ENCODE results near the gene UNC5A. TPM values are rescaled to one million over a fixed set of nuclear protein-coding genes. Genes with fewer than 3 reads are reported as not detected.

Gene UNC5A
- total RNA-seq, 4 donors from 2014 or later: not detected

DNA sequence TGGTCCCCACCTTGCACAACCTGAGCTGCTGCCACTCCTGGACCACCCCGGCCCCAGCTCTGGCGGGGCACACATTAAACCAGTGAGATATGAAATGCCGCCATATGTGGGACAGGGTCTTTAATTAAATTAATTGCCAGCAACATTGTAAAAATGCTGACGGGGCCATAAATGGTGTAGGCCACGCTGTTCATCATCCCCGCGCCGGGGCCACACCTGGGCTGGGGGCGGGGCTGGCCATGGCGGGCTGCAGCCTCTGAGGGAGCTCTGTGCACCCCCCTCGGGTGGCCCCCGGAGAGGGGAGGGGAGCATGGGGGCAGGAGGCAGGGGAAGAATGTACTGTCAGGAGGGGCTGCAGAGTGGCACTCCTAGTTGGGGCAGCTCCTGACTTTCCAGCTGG lies 41.0 kb downstream of the UNC5A start:
- TF ChIP-seq EP300 (IDR thresholded peaks at IDR 0.05) (no peak), POLR2AphosphoS5 (IDR thresholded peaks at IDR 0.05) (no peak), POLR2A (IDR thresholded peaks at IDR 0.05) (no peak)
- TF ChIP-seq, protein P1, sequence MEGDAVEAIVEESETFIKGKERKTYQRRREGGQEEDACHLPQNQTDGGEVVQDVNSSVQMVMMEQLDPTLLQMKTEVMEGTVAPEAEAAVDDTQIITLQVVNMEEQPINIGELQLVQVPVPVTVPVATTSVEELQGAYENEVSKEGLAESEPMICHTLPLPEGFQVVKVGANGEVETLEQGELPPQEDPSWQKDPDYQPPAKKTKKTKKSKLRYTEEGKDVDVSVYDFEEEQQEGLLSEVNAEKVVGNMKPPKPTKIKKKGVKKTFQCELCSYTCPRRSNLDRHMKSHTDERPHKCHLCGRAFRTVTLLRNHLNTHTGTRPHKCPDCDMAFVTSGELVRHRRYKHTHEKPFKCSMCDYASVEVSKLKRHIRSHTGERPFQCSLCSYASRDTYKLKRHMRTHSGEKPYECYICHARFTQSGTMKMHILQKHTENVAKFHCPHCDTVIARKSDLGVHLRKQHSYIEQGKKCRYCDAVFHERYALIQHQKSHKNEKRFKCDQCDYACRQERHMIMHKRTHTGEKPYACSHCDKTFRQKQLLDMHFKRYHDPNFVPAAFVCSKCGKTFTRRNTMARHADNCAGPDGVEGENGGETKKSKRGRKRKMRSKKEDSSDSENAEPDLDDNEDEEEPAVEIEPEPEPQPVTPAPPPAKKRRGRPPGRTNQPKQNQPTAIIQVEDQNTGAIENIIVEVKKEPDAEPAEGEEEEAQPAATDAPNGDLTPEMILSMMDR (IDR thresholded peaks at IDR 0.05): no peak
- Histone ChIP-seq H3K27ac (no peak overlapping the region), H3K9me3 (no peaks in the 10 kb centered on the region), H3K36me3 (no peaks in the 10 kb centered on the region), H3K27me3 (peaks cover 79% of the 10 kb centered on the region), H3K4me1 (no peaks in the 10 kb centered on the region), H3K4me3 (no peak overlapping the region)
- DNase-seq (ENCODE audit: low spot score in 2 of 2): no peak
- no CpG with 5 or more reads among the region's 12 CpGs for WGBS

DNA sequence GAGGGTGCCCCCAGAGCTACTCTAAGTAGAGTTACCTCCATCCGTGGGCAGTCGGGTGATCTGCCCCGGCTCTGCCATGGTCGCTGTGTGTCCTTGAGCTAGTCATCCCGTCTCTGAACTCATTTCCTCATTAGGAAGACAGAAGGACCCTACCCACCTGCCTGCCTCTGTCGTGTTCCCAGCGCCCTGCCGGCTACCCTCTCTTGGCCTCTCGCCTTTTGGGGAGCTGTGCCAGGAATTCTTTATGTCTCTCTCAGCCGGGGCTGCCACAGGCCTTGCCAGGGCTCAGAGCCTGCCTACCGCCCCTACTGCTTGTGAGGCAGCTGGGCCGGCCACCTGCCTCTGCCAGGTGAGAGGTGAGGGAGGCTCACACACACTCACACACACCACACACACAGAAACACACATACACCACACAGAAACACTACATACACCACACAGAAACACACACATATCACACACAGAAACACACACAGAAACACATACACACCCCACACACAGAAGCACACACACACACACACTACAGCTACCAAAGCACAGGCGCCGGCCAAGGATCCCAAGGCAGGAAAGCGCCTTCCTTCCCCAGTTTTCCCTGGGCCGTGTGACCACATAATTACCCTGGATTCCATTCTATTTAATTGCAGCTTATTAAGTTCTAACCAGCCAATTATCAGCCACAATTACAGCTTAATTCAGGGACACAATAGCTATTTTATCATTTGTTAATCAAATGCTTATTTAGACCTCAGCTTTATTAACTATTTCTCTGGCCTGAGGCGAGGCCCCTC lies 41.7 kb downstream of the UNC5A start:
- H3K27me3 ChIP-seq: peaks cover 78% of the 10 kb centered on the region
- H3K4me1 ChIP-seq: no peaks in the 10 kb centered on the region
- H3K36me3 ChIP-seq: no peaks in the 10 kb centered on the region
- H3K9me3 ChIP-seq: no peaks in the 10 kb centered on the region
- 66% methylated on average over 12 of the region's 17 CpGs for WGBS
- TF ChIP-seq POLR2A (IDR thresholded peaks at IDR 0.05) (no peak), POLR2AphosphoS5 (IDR thresholded peaks at IDR 0.05) (no peak), EP300 (IDR thresholded peaks at IDR 0.05) (no peak)
- TF ChIP-seq, protein P1 (IDR thresholded peaks at IDR 0.05): no peak
- DNase-seq (ENCODE audit: low spot score in 2 of 2): no peak
- no peak overlapping the region for H3K4me3 ChIP-seq
- H3K27ac ChIP-seq: no peak overlapping the region

DNA sequence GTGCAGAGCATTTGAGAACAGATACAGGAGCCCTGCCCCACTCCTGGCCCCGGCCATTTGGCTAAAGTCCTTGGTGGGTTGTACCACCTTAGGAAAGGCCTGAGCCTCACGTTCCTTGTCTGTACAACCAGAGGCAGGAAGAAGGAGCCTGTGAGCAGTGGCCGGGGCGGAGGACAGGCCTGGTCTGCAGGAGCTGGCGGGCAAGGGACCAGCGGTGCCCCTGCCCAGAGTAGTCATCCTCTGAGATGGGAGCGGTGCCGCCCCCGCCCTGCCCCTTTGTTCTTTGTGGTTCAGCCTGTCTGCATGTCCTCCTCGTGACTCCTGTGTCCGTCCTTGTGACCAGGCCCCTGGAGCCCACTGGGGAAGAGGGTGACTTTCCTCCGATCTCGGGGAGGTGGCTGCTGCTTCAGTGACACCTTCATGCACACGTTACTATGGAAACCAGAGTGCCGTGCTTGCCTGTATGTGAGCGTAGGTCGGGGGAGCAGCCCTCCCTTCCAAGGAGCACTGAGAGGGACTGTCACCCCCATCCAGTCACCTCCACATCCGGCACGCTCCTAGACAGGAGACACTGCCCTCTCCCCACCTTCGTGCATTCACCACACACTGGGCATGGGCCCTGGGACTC lies 42.9 kb downstream of the UNC5A start:
- WGBS: 76% methylated on average over 13 of the region's 20 CpGs
- Histone ChIP-seq H3K9me3 (no peaks in the 10 kb centered on the region), H3K27me3 (peaks cover 76% of the 10 kb centered on the region), H3K36me3 (no peaks in the 10 kb centered on the region), H3K27ac (no peak overlapping the region), H3K4me3 (no peak overlapping the region), H3K4me1 (no peaks in the 10 kb centered on the region)
- TF ChIP-seq POLR2AphosphoS5 (IDR thresholded peaks at IDR 0.05) (no peak), POLR2A (IDR thresholded peaks at IDR 0.05) (no peak), EP300 (IDR thresholded peaks at IDR 0.05) (no peak)
- TF ChIP-seq, protein P1 (IDR thresholded peaks at IDR 0.05): no peak
- DNase-seq (ENCODE audit: low spot score in 2 of 2): no peak

DNA sequence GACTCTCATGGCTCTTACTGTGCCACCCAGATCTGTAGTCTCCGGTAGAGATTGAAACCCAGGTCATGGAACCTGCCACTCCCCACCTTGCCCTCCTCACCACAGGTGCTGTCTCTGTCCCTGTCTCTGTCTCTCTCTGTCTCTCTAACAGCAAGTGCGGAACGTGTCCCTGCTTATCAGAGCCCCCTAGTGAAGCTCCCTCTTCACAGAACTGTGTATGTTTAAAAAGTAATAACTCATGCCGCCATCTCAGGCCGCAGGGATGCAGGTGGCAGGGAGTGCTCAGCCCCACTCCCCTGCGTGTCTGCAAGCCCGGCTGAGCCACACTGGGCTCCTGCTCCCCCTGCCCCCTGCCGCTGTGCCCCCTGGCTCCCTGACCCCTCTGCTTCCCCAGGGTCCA lies 43.8 kb downstream of the UNC5A start:
- 41% methylated on average over 7 of the region's 8 CpGs for WGBS
- no peaks in the 10 kb centered on the region for H3K4me1 ChIP-seq
- H3K27ac ChIP-seq: no peak overlapping the region
- no peak overlapping the region for H3K4me3 ChIP-seq
- peaks cover 67% of the 10 kb centered on the region for H3K27me3 ChIP-seq
- no peaks in the 10 kb centered on the region for H3K9me3 ChIP-seq
- H3K36me3 ChIP-seq: no peaks in the 10 kb centered on the region
- TF ChIP-seq, protein P1 (IDR thresholded peaks at IDR 0.05): no peak
- TF ChIP-seq POLR2A (IDR thresholded peaks at IDR 0.05) (no peak), EP300 (IDR thresholded peaks at IDR 0.05) (no peak)
- no peak for DNase-seq (ENCODE audit: low spot score in 2 of 2)

DNA sequence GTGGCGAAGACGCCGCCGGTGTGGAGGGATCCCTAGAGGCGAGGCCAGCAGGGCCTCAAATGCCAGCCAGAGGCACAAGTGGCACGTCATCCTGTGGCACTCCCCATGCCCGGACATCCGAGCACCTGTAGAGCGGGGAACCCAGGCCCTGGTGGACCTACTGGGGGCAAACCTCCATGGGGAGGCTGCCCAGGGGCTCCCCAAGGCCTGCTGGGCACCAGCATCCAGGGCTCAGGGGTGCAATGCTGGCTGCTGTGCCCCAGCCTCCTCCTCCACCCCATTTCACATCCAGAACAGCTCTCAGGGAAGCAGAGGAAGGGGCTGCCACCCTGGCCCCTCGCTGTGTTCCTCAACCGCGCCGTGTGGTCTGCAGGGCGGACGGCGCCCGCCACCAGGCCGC lies 45.2 kb downstream of the UNC5A start:
- Histone ChIP-seq H3K27me3 (peaks cover 63% of the 10 kb centered on the region), H3K4me1 (no peaks in the 10 kb centered on the region), H3K27ac (no peak overlapping the region), H3K36me3 (no peaks in the 10 kb centered on the region), H3K4me3 (no peak overlapping the region), H3K9me3 (no peaks in the 10 kb centered on the region)
- TF ChIP-seq POLR2AphosphoS5 (IDR thresholded peaks at IDR 0.05): no peak
- no peak for TF ChIP-seq POLR2A (IDR thresholded peaks at IDR 0.05)
- TF ChIP-seq, protein P1 (IDR thresholded peaks at IDR 0.05): no peak
- TF ChIP-seq EP300 (IDR thresholded peaks at IDR 0.05): no peak
- no peak for DNase-seq (ENCODE audit: low spot score in 2 of 2)
- WGBS: 95% methylated on average over 10 of the region's 18 CpGs
